GM12873 (cell line): ENCODE results near the gene GRM1.

Experiments
- CTCF ChIP-seq: IDR thresholded peaks from 2 replicates; pipeline ENCODE4 v1.5.1; 2012; ENCODE audit warnings: low read depth, mild to moderate bottlenecking, moderate library complexity, low read length, control low read depth; ENCODE audit not compliant: insufficient read depth; ENCODE audit errors: missing control alignments

GRM1 gene

GRCh38 chr6:146423452-146423851, 394.6 kb downstream of the GRM1 start:
- no peak for TF ChIP-seq CTCF

GRCh38 chr6:146426516-146426915, 397.7 kb downstream of the GRM1 start:
- TF ChIP-seq CTCF = no peak

GRCh38 chr6:146429831-146430230, 401.0 kb downstream of the GRM1 start:
- no peak for TF ChIP-seq CTCF

- no peak for TF ChIP-seq CTCF
Observed at GRCh38 chr6:146433881-146434731, 405.2 kb downstream of the GRM1 start.

- no peak for TF ChIP-seq CTCF
Observed at GRCh38 chr6:146434732-146435390, 406.0 kb downstream of the GRM1 start.

GRCh38 chr6:146441907-146442306, 413.0 kb downstream of the GRM1 start:
- no peak for TF ChIP-seq CTCF

- TF ChIP-seq CTCF = no peak
Observed at GRCh38 chr6:146444189-146444588, 415.3 kb downstream of the GRM1 start.
